Muscle of arm (tissue), 14 donors: ENCODE data around the gene GNG14. TPM values are rescaled to one million over a fixed set of nuclear protein-coding genes. Genes with fewer than 3 reads are reported as not detected.
"Not testable (repeated sequence)": the region's sequence is repeated elsewhere in the genome, so short reads cannot be mapped to it uniquely, and the experiment has no call there.

Source experiments
- DNase-seq: peaks from one replicate; pipeline ENCODE4 v3.0.0-alpha.2; 2013
- long read RNA-seq, 11 donors: transcript quantifications; one replicate each; lab custom pipeline, GENCODE V29; 2026
- polyA plus RNA-seq, 12 donors: library from polyadenylated mRNA; unstranded; fragments of 120-200 nt; gene quantifications; one replicate each; pipeline ENCODE4 v1.2.1, GENCODE V29; 2013; ENCODE audit not compliant: insufficient read length in 12 of 12

The GNG14 gene
- polyA plus RNA-seq: under 1 TPM in 2 of 12 donors, not detected in 10; 0.46 to 0.98 TPM
- long read RNA-seq, donor 1: 0 reads
- long read RNA-seq, donor 2: 0 reads
- long read RNA-seq, donor 3: 0 reads
- long read RNA-seq, donor 4: 0 reads
- long read RNA-seq, donor 5: 0 reads
- long read RNA-seq, donor 6: 0 reads
- long read RNA-seq, donor 7: 0 reads
- long read RNA-seq, donor 8, partial matches to known transcripts: 0 of 1 reads
- long read RNA-seq, donor 8, other reads (novel, unspliced or antisense): 0 of 1 reads
- long read RNA-seq, donor 9: 0 reads
- long read RNA-seq, donor 10: 0 reads
- long read RNA-seq, donor 11: 0 reads

GRCh38 chr19:12687496-12688196, at the start of gene GNG14:
GNG14 (plus strand) TSS chr19:12687998; CDS start chr19:12688049, 51 bp downstream.
- no peak for DNase-seq

GRCh38 chr19:12638611-12639182, 49.1 kb upstream of the GNG14 start:
- no peak for DNase-seq

- peak; percentile 62 for DNase-seq
Observed at GRCh38 chr19:12639901-12640613, 47.7 kb upstream of the GNG14 start.

GRCh38 chr19:12641456-12641855, 46.3 kb upstream of the GNG14 start:
- DNase-seq: no peak

GRCh38 chr19:12642506-12642905, 45.3 kb upstream of the GNG14 start:
- DNase-seq: no peak

GRCh38 chr19:12643716-12644115, 44.1 kb upstream of the GNG14 start:
- DNase-seq: not testable (repeated sequence)

GRCh38 chr19:12646551-12646950, 41.2 kb upstream of the GNG14 start:
- no peak for DNase-seq

DNA sequence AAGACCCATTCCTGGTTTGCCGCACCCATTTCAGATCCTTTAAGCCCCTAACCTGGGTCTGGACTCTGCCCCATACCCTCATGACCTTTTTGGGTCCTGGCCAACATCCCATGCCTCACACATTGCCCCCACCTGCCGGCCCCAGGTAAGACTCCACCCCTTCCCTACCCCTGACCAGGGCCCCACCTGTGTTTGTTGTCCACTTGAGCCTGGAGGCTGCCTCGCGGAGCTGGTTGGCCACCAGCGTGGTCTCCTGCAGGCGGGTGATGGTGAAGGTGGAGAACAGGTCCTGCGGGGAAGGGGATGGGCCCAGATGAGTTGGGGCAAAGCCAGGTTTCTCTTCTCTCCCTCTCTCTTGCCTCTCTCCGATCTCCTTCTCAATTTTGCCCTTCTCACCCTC, 40.8 kb upstream of the GNG14 start:
- DNase-seq: no peak

DNA sequence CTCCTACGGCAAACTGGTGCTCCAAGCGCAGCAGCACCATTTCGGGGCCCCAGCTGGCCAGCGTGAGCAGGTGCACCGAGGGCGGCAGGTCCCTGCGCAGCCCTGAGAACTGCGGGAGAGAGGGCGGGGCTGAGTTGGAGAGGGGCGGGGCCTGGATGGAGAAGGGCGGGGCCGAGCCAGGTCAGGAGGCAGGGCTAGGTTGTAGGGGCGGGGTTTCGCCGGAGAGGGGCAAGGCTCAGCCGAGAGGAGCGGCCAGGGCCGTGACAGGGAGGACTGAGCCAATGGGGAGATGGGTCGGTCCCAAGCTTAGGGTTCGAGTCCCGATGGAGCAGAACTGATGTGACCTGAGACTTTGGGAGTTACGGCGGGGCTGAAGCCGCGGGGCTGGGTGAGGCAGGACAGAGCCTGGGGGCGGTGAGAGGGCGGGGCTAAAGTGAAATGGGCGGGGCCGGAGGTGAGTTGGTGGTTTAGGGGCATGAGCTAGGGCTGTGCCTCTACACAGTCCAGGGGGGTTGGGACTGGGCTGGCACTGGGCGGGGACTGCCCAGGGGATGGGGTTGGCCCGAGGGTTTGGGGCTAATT, 40.2 kb upstream of the GNG14 start:
- DNase-seq: no peak

DNA sequence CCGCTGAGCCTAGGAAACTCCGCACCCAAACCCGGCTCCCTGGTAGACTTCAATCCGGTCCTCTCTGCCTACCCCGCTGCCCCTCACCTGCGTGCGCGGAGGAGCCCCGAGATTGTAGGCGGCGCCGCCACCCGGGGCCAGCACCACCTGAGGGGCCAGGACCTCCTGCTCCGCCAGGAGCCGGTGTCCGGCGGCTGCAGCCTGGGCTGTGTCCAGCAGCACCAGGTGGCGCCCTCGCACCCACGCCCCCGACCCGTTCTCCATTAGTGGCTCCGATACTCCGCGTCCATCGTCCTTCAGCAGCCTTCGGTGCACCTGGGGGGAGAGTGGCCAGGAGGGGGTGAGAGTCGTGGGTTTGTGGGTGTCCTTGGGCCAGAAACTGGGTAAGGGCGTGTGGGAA, 39.7 kb upstream of the GNG14 start:
- no peak for DNase-seq

- DNase-seq: no peak
Observed at GRCh38 chr19:12649941-12650340, 37.9 kb upstream of the GNG14 start.

GRCh38 chr19:12652219-12652618, 35.6 kb upstream of the GNG14 start:
- DNase-seq: no peak

DNA sequence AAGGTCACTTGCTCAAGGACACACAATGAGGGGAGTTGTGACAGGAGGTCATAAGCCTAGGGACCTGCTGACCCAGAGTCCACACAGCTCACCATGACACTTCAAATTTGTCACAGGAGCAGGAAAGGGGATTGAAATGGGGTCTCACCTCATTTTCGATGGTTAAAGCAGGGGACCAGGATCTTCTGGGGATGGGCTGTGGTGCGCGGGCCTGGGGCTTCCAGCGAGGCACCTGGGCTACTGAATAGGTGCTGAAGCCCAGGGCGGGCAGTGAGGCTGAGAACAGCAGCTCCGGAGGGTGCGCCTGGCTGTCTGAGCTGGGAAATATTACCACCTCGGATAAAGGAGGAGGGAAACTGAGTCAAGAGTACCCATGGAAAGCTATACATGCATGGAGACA, 32.3 kb upstream of the GNG14 start:
- DNase-seq: no peak

GRCh38 chr19:12656899-12657571, 30.8 kb upstream of the GNG14 start:
- no peak for DNase-seq

- DNase-seq: no peak
Observed at GRCh38 chr19:12657966-12658365, 29.8 kb upstream of the GNG14 start.

DNA sequence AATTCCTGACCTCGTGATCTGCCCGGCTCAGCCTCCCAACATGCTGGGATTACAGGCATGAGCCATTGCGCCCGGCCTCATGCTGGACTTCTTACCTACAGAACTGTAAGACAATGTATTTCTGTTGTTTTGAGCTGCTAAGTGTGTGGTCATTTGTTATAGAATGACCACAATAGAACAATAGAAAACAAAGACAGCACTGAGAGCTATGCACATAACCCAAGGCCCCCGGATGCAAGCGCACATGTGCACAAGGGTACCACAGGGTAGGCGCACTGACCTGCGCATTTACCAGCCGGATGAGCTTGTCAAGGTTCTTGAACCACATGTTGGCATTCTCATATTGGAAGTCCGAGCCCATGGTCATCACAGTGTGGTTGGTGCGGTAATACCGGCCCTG, 26.8 kb upstream of the GNG14 start:
- DNase-seq: no peak

GRCh38 chr19:12664406-12665280, 23.2 kb upstream of the GNG14 start:
- no peak for DNase-seq

GRCh38 chr19:12665281-12665573, 22.6 kb upstream of the GNG14 start:
- DNase-seq: no peak

DNA sequence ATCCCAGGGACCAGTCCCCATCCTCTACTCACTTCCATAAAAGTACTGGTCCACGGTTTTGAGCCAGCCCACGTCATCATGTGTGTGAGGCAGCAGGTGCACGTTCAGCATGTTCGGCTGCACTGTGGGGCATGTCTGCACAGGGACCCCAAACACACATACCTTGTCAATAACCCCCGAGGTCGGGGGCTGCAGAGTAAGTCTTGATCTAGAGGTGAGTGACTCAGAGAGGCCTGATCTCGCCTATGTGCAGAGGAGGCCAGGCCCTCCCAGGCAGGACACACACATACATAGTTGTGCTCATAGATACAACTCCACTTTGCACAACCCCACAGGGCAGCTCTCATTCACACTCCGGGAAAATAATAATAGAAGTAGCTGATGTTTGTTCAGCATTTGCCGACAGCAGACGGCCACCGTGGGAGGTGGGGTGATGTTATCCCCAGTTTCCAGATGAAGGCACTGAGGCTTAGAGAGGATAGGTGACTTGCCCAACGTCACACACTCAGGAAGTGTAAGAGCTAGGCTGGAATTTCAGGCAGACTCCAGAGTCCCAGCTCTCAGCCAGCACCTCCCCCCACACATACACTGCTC, 22.0 kb upstream of the GNG14 start:
- no peak for DNase-seq
